Esophagus (tissue), 2 donors: Measurements from ENCODE around the gene AHDC1. TPM values are rescaled to one million over a fixed set of nuclear protein-coding genes. Genes with fewer than 3 reads are reported as not detected.

Source experiments
- H3K27ac ChIP-seq, 2 donors: one replicate each; pipeline ENCODE4 v1.5.1; 2013; ENCODE audit warnings: low read depth in 2 of 2, mild to moderate bottlenecking in 2 of 2, inconsistent platforms in 1 of 2, low read length in 1 of 2, moderate library complexity in 1 of 2
- H3K27me3 ChIP-seq, 2 donors: one replicate each; pipeline ENCODE4 v1.6.1; 2013; ENCODE audit warnings: low read length in 2 of 2, control low read depth in 1 of 2, mild to moderate bottlenecking in 1 of 2; ENCODE audit not compliant: insufficient read depth in 2 of 2, control insufficient read depth in 1 of 2
- H3K36me3 ChIP-seq, 2 donors: one replicate each; pipeline ENCODE4 v1.6.1; 2013; ENCODE audit warnings: low read length in 1 of 2; ENCODE audit not compliant: control insufficient read depth in 2 of 2, insufficient read depth in 2 of 2
- H3K4me1 ChIP-seq, 2 donors: one replicate each; pipeline ENCODE4 v1.6.1; 2013; ENCODE audit warnings: low read length in 1 of 2; ENCODE audit not compliant: control insufficient read depth in 2 of 2, insufficient read depth in 2 of 2
- H3K4me3 ChIP-seq, 2 donors: one replicate each; pipeline ENCODE4 v1.5.1; 2013; ENCODE audit warnings: low read length in 2 of 2, mild to moderate bottlenecking in 2 of 2, low read depth in 1 of 2, moderate library complexity in 1 of 2
- H3K9me3 ChIP-seq, 2 donors: one replicate each; pipeline ENCODE4 v1.6.1; 2013; ENCODE audit warnings: mild to moderate bottlenecking in 2 of 2, low read depth in 1 of 2, low read length in 1 of 2, moderate library complexity in 1 of 2; ENCODE audit not compliant: control insufficient read depth in 2 of 2, insufficient read depth in 1 of 2
- WGBS, 2 donors: extraction: QIAGEN DNeasy Blood & Tissue Kit; methylation state at CpG; one replicate each; pipeline ENCODE4 v1.1.7; 2013; 5-methylcytosine and 5-hydroxymethylcytosine counted together
- polyA plus RNA-seq, 2 donors: library from polyadenylated mRNA; stranded (reverse); fragments of 200-250 nt; gene quantifications; one replicate each; pipeline ENCODE4 v1.2.3, GENCODE V29; 2013
- donor health status: healthy with polysubstance abuse.
- donor health status: Bipolar disorder and iron deficiency.

The AHDC1 gene
- polyA plus RNA-seq, 2 donors = 24.7 to 58.4 TPM

DNA sequence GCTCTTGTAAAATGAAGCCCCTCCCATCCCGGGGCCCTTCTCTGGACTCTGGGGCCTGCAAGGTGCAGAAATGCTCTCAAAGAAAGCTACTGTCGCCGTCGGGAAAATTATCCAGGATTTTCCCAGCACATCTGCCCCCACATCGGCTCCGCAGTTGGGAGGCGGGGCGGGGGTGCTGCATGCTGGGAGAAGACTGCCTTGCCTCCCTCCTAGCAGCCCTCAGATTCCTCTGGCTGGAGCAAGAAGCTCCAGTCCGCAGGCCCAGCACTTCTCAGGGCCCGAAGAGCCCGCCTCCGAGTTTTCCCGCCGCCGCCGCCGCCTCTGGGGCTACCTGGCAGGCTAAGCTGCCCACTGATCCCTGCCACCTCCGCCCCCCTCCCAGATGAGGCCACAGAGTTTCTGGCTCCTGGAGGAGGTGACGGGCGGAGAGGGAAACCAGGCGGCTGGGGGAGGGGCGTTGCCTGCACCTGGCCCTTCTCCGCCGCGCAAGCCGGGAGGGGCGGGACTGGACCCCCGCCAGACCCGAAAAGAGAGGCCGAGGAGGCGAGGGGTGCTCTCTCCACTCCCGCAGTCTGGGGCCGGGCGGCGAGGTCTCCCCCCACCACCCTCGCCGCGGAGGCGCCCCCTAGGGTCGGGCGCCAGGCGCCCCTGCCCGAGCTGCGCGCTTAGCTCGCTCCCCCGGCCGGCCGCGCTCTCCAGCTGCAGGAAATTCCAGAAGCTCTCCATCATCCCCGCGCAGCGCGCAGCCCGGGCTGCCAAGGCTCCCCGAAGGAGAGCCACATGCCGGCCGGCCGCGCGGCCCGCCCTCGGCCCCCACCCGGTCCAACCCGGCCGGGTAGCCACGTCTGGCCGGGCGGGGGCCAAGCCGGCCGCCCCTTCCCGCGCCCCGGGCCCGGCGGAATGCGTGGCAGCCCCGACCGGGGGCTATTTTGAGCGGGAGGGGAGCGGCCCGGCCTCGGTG lies 28.8 kb downstream of the AHDC1 start:
- H3K4me3 ChIP-seq = peak overlapping the region; percentile 13 to 37
- 8 to 11% methylated on average over 47 to 83 of the region's 83 CpGs for WGBS, 2 donors
- peaks cover 28 to 70% of the 10 kb centered on the region in 2 donors for H3K4me1 ChIP-seq

DNA sequence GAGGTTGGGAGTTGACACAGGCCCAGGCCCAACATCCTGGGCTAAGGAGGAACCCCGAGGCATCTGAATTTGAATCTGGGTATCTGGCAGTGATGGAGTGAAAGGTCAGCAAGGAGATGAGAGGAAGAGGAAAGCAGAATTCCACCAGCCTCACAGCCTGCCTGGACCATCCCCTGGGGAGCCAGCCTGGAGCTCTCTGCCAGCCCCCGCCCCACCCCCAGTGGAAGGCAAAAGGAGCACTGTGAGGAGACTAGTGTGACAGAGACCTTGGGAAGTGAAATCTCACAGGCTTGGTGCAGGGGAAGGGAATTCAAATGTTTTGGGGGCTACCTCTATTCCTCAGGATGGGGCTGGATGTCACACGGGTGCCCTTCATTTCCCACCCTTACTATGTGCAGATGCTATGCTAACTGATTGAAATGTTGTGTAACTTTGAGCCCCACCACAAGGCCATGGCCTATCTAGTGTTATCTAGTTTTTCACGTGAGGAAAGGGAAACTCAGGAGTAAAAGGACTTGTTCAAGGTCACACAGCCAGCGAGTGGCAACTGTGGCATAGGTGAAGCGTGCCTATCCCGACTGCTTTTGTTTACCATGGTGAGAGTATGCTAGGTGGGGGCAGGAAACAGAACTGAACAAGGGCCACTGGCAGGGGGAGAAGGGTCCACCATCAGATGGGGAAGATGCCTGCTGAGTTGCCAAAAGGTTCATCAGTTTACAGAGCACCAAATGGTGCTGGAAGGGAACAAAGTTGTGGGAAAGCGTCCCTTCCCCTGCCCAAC lies 29.8 kb downstream of the AHDC1 start:
- 56 to 57% methylated on average over 8 of the region's 8 CpGs for WGBS, 2 donors
- no peaks in the 10 kb centered on the region for H3K9me3 ChIP-seq
- peaks cover 28 to 74% of the 10 kb centered on the region in 2 donors for H3K4me1 ChIP-seq
- no peak overlapping the region for H3K4me3 ChIP-seq
- H3K36me3 ChIP-seq = peaks cover 0 to 4% of the 10 kb centered on the region in 2 donors
- peak overlapping the region; percentile 89 to 94 for H3K27ac ChIP-seq
- H3K27me3 ChIP-seq = no peaks in the 10 kb centered on the region

More for the DNA sequence above, 28.8 kb downstream of the AHDC1 start:
- Histone ChIP-seq H3K27ac (peak overlapping the region; percentile 89 to 94), H3K9me3 (no peaks in the 10 kb centered on the region), H3K36me3 (peaks cover 0 to 4% of the 10 kb centered on the region in 2 donors), H3K27me3 (no peaks in the 10 kb centered on the region)

DNA sequence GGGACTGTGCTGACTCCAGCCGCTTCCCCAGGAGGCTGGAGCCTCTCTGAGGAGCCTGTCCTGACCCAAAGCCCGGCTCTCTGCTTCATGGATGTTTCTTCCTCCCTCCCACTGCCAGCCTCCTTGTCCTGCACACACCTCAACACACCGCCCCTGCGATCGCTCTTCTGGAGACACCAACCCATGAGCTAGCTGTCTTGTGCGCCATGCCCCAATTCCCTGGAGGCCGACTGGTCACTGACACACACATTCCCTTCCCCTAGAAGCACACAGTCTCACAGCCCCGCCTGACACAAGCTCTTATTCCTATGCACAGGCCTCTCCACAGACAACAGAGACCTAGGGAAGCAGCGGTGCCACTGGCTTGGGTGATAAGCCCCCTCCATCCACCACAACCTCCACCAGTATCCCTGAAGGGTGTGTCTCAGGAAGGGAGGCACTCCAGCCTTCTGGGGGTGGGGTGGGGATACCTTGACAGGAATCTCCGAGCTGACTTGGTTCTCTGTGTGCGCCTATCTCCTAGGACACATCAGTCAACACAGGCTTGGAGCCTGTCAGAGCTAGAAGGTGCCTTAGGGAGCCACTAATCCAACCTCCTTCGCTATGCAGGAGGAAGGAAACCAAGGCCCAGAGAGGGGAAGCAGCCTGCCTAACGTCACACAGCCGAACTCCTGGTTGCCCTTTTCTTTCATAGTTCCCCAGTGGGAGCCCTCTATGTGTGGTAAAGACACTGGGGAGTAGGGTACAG lies 31.1 kb downstream of the AHDC1 start:
- Histone ChIP-seq H3K4me3 (no peak overlapping the region), H3K9me3 (no peaks in the 10 kb centered on the region), H3K27ac (peak overlapping the region; percentile 93 to 94), H3K27me3 (no peaks in the 10 kb centered on the region), H3K4me1 (peaks cover 30 to 77% of the 10 kb centered on the region in 2 donors), H3K36me3 (peaks cover 0 to 4% of the 10 kb centered on the region in 2 donors)
- 47 to 58% methylated on average over 14 of the region's 14 CpGs for WGBS, 2 donors

DNA sequence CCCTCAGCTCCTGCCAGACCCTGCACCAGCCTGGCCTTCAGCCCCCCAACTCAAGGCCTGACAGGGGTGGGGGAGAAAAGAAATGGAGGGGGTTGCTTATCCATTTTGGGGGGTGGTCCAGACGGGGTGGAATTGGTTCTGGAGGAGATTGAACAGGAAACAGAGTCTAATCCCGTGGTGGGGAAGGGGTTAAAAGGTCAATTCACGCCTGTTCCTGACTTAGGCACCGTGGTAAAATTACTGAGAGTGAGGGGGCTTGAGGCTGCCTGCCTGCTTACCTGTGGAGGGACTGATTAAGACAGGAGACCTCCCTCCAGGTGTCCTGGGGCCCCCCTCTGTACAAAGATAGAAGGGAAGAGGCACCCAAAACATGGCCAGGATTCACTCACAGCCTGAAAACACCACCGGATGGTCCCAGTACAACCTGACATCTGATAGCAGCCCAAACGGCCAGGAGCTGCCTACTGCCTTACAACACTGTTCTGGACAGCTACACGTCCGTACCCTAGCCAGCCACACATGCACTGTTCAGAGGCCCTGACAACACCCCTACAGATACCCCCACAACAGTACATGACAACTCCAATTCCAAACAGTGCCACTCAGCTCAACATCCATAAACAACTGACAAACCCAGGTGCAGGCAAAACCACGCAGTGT lies 31.8 kb downstream of the AHDC1 start:
- Histone ChIP-seq H3K4me1 (peaks cover 28 to 79% of the 10 kb centered on the region in 2 donors), H3K9me3 (no peaks in the 10 kb centered on the region), H3K27ac (peak overlapping the region; percentile 93 to 94), H3K27me3 (no peaks in the 10 kb centered on the region), H3K4me3 (no peak overlapping the region), H3K36me3 (peaks cover 0 to 6% of the 10 kb centered on the region in 2 donors)
- WGBS, 2 donors = 21 to 22% methylated on average over 9 of the region's 9 CpGs

DNA sequence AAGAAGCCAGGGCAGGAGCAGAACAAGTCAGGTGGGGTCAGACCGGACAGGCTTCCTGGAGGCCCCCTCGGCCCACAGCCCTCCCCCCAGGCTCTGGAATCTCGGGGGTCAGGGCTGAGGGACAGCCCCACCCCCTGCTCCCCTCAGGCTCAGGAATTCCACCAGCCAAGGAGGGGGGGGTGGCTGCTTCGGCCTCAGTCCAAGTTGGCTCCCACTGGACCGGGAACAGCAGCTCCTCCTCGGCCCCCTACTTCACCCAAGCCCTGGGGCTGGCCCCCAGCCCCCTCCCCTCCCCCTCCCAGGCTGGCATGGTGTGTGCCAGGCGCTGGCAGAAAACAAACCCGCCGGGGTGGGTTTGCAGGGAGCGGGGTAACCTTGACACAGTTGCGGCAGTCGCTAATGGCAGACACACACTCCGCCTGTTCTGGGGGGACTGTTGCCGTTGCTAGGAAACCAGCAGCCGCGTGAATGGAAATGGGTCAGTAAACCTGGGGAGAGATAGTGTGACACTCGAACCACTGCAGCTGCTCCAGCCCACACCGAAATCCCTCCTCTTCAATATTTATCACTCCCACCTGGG lies 32.4 kb downstream of the AHDC1 start:
- Histone ChIP-seq H3K4me1 (peaks cover 29 to 80% of the 10 kb centered on the region in 2 donors), H3K36me3 (peaks cover 0 to 6% of the 10 kb centered on the region in 2 donors), H3K4me3 (no peak overlapping the region), H3K27ac (peak overlapping the region; percentile 93 to 94), H3K9me3 (no peaks in the 10 kb centered on the region), H3K27me3 (no peaks in the 10 kb centered on the region)
- WGBS, 2 donors = 19 to 25% methylated on average over 18 of the region's 18 CpGs

DNA sequence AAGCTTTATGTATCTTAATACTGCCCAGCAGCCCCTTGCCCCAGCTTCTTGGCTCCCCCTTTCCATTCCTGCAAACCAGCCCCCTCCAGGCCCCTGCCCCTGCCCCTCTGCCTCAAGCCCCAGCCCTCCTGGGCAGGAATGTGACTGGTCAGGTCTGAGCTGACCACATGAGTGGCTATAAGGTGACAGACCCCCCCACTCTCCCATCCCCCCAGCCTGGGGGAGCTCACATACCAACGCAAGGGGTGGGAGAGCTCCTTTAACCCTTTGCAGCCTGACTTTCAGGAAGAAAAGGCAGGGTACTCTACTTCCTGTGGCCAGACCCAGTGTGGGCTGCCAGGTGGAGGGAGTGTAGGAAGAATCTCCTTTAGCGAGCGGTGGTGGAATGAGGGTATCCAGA lies 33.2 kb downstream of the AHDC1 start:
- WGBS, 2 donors = 41 to 48% methylated on average over 3 of the region's 3 CpGs
- Histone ChIP-seq H3K27me3 (no peaks in the 10 kb centered on the region), H3K9me3 (no peaks in the 10 kb centered on the region), H3K4me1 (peaks cover 33 to 78% of the 10 kb centered on the region in 2 donors), H3K36me3 (peaks cover 0 to 6% of the 10 kb centered on the region in 2 donors), H3K27ac (peak overlapping the region; percentile 93 to 94), H3K4me3 (no peak overlapping the region)

DNA sequence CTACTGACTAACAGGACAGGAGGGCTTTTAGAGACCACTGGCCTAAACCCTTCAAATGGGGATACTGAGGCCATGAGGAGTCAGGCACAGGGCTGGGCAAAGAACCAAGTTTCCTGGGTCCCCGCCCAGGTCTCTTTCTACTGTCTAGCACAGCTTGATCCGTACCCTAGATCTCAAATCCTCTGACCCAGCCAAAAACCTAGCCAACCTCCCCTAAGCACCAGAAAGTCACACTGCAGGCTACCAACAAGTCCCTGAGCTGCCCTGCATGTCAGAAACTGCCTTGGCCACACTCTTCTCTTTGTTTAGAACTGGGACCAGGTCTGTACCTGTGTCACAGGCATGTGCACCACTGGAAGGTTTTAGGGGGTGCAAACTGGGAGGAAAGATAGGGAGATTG lies 33.6 kb downstream of the AHDC1 start:
- 23 to 56% methylated on average over 2 of the region's 2 CpGs for WGBS, 2 donors
- peak overlapping the region; percentile 93 to 94 for H3K27ac ChIP-seq
- H3K4me1 ChIP-seq = peaks cover 33 to 83% of the 10 kb centered on the region in 2 donors

DNA sequence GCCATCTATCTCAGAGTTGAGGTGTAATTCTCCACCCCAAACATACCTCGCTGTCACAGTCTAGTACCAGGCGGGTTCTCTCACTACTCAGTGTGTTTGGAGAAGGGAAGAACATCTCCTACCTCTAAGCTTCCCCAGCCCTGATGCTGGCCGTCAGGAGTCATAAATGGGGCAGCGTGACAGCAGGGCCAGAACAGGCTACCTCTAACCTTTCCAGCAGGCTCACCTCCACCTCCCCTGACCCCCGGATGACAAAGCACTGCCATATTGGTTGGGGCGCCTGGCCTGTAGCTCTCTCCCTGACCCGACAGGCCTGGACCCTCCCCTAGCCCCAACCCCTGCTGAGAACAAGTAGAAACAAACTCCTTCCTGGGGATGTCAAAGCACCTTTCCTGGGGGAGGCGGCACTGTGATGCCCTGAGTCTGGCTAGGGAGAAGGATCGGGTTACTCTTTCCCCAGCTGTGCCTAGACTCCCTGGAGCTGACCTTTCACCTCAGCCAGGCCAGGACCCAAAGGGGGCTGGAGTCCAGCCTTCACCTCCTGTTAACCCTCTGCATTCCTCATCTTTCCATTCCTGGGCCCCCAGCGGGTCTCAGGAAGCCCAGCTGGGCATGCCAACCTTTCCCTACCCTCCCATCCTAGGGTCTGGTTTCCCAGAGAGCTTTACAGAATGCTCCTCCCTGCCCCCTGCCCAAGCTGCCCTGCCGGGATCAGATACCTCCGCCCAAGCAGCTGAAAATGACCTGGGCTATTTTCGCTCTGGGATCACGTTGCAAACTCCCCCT lies 34.2 kb downstream of the AHDC1 start:
- H3K27ac ChIP-seq = peak overlapping the region; percentile 93 to 94

More for the DNA sequence above, 33.6 kb downstream of the AHDC1 start:
- Histone ChIP-seq H3K4me3 (no peak overlapping the region), H3K27me3 (no peaks in the 10 kb centered on the region), H3K36me3 (peaks cover 0 to 6% of the 10 kb centered on the region in 2 donors), H3K9me3 (no peaks in the 10 kb centered on the region)

More for the DNA sequence above, 34.2 kb downstream of the AHDC1 start:
- Histone ChIP-seq H3K4me1 (peaks cover 37 to 83% of the 10 kb centered on the region in 2 donors), H3K9me3 (no peaks in the 10 kb centered on the region), H3K4me3 (no peak overlapping the region), H3K36me3 (peaks cover 0 to 9% of the 10 kb centered on the region in 2 donors), H3K27me3 (no peaks in the 10 kb centered on the region)
- 57 to 63% methylated on average over 14 of the region's 14 CpGs for WGBS, 2 donors
